HUES6 (cell line): ENCODE data around the gene MYO9B.

Experiments
- H3K27ac ChIP-seq: 2 replicates; pipeline ENCODE4 v1.7.0; 2013; ENCODE audit warnings: low read depth, mild to moderate bottlenecking, low read length, inconsistent platforms
- H3K27me3 ChIP-seq: 2 replicates; pipeline ENCODE4 v1.6.1; 2013; ENCODE audit warnings: low read length; ENCODE audit not compliant: control insufficient read depth, insufficient read depth
- H3K36me3 ChIP-seq: 2 replicates; pipeline ENCODE4 v1.6.1; 2013; ENCODE audit warnings: low read length; ENCODE audit not compliant: control insufficient read depth, insufficient read depth
- H3K4me1 ChIP-seq: 2 replicates; pipeline ENCODE4 v1.6.1; 2013; ENCODE audit warnings: low read length; ENCODE audit not compliant: control insufficient read depth, insufficient read depth
- H3K4me3 ChIP-seq: 2 replicates; pipeline ENCODE4 v1.5.1; 2013; ENCODE audit warnings: low read depth, low read length
- H3K9ac ChIP-seq: one replicate; pipeline ENCODE4 v1.6.1; 2013; ENCODE audit warnings: mild to moderate bottlenecking, low read length
- H3K9me3 ChIP-seq: 2 replicates; pipeline ENCODE4 v1.6.1; 2013; ENCODE audit warnings: low read depth, low read length; ENCODE audit not compliant: control insufficient read depth, insufficient read depth

The MYO9B gene

GRCh38 chr19:17205237-17206140, 129.9 kb downstream of the MYO9B start:
- H3K36me3 ChIP-seq = peaks cover 54% of the 10 kb centered on the region
- no peaks in the 10 kb centered on the region for H3K9me3 ChIP-seq
- H3K27me3 ChIP-seq = no peaks in the 10 kb centered on the region
- no peak overlapping the region for H3K27ac ChIP-seq
- H3K4me1 ChIP-seq = peaks cover 9% of the 10 kb centered on the region
- H3K9ac ChIP-seq = no peak overlapping the region
- H3K4me3 ChIP-seq = no peak overlapping the region

- Histone ChIP-seq H3K9ac (no peak overlapping the region), H3K9me3 (no peaks in the 10 kb centered on the region), H3K27me3 (no peaks in the 10 kb centered on the region), H3K4me1 (peaks cover 9% of the 10 kb centered on the region), H3K36me3 (peaks cover 47% of the 10 kb centered on the region), H3K27ac (no peak overlapping the region), H3K4me3 (no peak overlapping the region)
These were observed 131.4 kb downstream of the MYO9B start for GRCh38 chr19:17206736-17207581.

DNA sequence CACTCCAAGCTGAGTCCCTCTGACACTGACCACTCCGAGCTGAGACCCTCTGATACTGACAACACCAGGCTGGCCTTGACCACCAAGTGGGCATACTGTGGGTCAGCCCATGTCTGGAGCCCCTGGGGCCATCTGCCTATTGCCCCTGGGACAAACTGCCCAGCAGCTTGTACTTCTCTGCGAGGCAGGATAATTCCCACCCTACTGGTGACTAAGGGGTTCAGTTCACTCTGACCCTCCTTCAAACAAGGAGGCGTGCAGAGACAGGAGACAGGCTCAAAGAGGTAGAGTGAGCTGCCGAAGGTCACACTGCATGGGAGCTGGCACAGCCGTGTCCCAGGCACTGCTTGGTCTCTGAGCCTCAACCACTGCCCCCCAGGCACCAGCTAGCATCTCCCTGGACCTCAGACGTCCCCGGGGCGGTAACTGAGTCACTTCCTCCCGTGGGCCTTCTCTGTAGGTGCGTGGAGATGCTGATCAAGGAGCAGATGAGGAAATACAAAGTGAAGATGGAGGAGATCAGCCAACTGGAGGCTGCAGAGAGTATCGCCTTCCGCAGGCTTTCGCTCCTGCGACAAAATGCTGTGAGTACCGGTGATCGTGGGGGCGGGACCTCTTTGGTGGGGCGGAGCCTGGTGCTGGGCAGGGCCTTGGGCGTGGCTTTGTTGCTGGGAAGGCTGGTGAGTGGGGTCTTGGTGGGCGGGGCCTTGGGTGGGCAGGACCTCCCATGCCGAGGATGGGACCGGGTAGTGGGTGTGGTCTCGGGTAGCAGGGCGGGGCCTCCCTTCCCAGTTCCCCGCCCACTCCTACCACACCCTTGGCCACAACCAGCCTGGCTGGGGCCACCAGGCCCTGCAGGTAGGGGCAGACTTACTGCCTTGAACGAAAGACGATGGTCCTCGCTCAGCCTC, 133.8 kb downstream of the MYO9B start:
- Histone ChIP-seq H3K4me3 (0 out of 2 replicates have a peak overlapping the region, but pooled peaks have one; percentile 23), H3K4me1 (peaks cover 9% of the 10 kb centered on the region), H3K9ac (no peak overlapping the region), H3K27ac (no peak overlapping the region), H3K36me3 (peaks cover 38% of the 10 kb centered on the region), H3K27me3 (no peaks in the 10 kb centered on the region), H3K9me3 (no peaks in the 10 kb centered on the region)

GRCh38 chr19:17210296-17210695, 134.7 kb downstream of the MYO9B start:
- no peaks in the 10 kb centered on the region for H3K9me3 ChIP-seq
- peaks cover 9% of the 10 kb centered on the region for H3K4me1 ChIP-seq
- H3K36me3 ChIP-seq = peaks cover 38% of the 10 kb centered on the region
- H3K27me3 ChIP-seq = no peaks in the 10 kb centered on the region
- H3K9ac ChIP-seq = no peak overlapping the region
- H3K27ac ChIP-seq = no peak overlapping the region
- no peak overlapping the region for H3K4me3 ChIP-seq

DNA sequence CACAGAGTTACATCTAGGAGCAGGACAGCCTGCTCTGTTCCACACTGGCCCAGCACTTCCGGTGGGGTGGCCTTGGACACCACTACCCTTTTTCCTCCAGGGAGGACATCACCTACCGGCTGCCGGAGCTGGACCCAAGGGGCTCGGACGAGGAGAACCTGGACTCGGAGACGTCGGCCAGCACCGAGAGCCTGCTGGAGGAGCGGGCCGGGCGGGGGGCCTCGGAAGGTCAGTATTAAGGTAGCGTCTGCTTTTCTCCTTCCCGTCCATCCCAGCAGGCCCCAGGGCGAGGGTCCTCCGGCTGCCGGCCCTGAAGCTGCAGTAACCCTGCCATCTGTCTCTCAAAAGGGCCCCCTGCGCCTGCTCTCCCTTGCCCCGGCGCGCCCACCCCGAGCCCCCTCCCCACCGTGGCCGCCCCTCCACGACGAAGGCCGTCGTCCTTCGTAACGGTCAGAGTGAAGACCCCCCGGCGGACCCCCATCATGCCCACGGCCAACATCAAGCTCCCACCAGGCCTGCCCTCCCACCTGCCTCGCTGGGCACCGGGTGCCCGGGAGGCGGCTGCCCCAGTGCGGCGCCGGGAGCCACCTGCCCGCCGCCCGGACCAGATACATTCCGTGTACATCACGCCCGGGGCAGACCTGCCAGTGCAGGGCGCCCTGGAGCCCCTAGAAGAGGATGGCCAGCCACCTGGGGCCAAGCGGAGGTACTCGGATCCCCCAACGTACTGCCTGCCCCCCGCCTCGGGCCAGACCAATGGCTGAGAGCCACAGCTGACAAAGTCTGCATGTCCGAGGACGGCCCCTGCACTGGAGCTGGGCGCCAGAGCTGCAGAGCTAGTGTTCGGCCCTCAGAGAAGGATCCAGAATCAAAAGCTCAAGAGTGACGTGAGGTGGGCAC, 136.2 kb downstream of the MYO9B start:
- Histone ChIP-seq H3K36me3 (peaks cover 24% of the 10 kb centered on the region), H3K27ac (no peak overlapping the region), H3K9ac (no peak overlapping the region), H3K4me3 (no peak overlapping the region), H3K27me3 (no peaks in the 10 kb centered on the region), H3K9me3 (no peaks in the 10 kb centered on the region), H3K4me1 (peaks cover 17% of the 10 kb centered on the region)

DNA sequence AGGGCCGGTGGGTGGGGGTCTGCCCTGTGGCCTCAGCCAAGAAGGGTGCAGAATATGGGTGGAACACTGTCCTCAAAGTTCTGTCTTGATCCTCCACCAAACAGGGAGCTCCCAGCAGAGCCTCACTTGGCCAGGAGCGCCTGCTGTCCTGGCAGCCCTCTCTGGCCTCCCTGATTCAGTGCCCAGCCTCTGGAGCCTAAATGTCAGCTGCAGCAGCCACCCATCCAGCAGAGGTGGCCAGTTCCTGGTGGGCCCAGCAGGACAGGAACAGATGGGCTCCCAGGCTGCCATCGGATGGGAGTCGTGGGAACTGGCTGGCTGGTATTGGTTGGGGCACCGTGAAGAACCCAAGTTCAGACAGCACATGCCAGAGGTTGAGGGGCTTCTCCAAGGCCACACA, 137.8 kb downstream of the MYO9B start:
- H3K27me3 ChIP-seq = no peaks in the 10 kb centered on the region
- H3K9me3 ChIP-seq = no peaks in the 10 kb centered on the region
- H3K36me3 ChIP-seq = peaks cover 32% of the 10 kb centered on the region
- H3K4me1 ChIP-seq = peaks cover 17% of the 10 kb centered on the region
- H3K27ac ChIP-seq = no peak overlapping the region
- no peak overlapping the region for H3K4me3 ChIP-seq
- H3K9ac ChIP-seq = no peak overlapping the region

- Histone ChIP-seq H3K9ac (peak overlapping the region; percentile 94), H3K9me3 (no peaks in the 10 kb centered on the region), H3K36me3 (peaks cover 39% of the 10 kb centered on the region), H3K4me1 (peaks cover 12% of the 10 kb centered on the region), H3K27ac (peak overlapping the region; percentile 94), H3K27me3 (no peaks in the 10 kb centered on the region), H3K4me3 (peak overlapping the region; percentile 85)
These were observed 139.0 kb downstream of the MYO9B start for GRCh38 chr19:17214508-17215126.

DNA sequence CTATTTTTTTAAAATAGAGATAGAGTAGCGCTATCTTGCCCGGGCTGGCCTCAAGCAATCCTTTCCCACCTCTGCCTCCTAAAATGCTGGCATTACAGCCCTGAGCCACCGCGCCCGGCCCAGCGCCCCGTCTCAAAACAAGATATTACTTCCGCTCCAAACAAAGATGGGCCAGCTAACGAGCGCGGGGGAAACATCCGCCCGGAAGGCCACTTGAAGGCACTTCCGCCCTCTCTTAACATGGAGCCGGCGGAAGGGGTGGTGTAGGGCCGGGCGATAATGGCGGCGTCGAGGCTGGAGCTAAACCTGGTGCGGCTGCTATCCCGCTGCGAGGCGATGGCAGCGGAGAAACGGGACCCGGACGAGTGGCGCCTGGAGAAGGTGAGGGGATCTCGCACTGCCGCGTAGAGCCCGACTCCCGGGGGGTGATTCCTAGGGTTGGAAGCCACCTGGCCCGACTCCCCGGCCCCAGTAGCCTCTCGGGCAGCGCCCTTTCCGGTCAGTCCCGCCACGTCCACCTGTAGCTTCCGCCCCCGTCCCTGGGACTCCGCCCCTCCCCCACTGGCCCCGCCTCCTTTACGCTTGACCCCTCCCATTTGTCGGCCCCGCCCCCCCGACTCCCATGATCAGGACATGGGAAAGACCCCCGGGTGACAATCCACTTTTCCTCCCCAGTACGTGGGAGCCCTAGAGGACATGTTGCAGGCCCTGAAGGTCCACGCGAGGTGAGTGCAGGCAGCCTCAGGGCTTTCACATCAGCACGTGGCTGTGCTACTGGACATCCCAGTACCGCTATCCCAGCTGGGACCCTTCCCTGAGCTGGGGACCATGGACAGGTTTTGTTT, 139.8 kb downstream of the MYO9B start, which contains the start of gene USE1:
TSS of gene USE1 (plus strand) at position 231 of the 845 bp plus-strand sequence. CDS start at position 280, 49 bp downstream.
- peak within 1 kb of the TSS; percentile 85 for H3K4me3 ChIP-seq
- H3K27ac ChIP-seq = peak within 1 kb of the TSS; percentile 94
- peaks cover 36% of the 10 kb centered on the region for H3K36me3 ChIP-seq
- H3K4me1 ChIP-seq = peaks cover 11% of the 10 kb centered on the region; the same call in 1 of the 2 replicates
- peak within 1 kb of the TSS; percentile 94 for H3K9ac ChIP-seq
- no peaks in the 10 kb centered on the region for H3K9me3 ChIP-seq
- H3K27me3 ChIP-seq = no peaks in the 10 kb centered on the region
